T-helper 22 cell (primary cell): ENCODE data around the gene STK40.

Experiments
- DNase-seq: peaks from one replicate; pipeline ENCODE4 v3.0.0-alpha.2; 2020; ENCODE audit warnings: low read depth

Gene STK40

GRCh38 chr1:36309397-36309796 lies 76.3 kb downstream of the STK40 start:
- no peak for DNase-seq

GRCh38 chr1:36307601-36308330 lies 78.0 kb downstream of the STK40 start:
- no peak for DNase-seq

- DNase-seq = peak; percentile 84
Observed at GRCh38 chr1:36306902-36307456, 78.7 kb downstream of the STK40 start.

- DNase-seq = peak; percentile 35
Observed at GRCh38 chr1:36306210-36306901, 79.4 kb downstream of the STK40 start, which contains the start of gene SH3D21. Gene SH3D21 (plus strand): TSS chr1:36306368. CDS start chr1:36306421, 53 bp downstream.

GRCh38 chr1:36305915-36306209 lies 79.9 kb downstream of the STK40 start:
- no peak for DNase-seq

- DNase-seq = no peak
Observed at GRCh38 chr1:36304970-36305914, 80.5 kb downstream of the STK40 start.

GRCh38 chr1:36304521-36304920 lies 81.2 kb downstream of the STK40 start:
- no peak for DNase-seq

- no peak for DNase-seq
Observed at GRCh38 chr1:36303650-36304360, 81.9 kb downstream of the STK40 start.

- no peak for DNase-seq
Observed at GRCh38 chr1:36303244-36303643, 82.5 kb downstream of the STK40 start.

- DNase-seq = no peak
Observed at GRCh38 chr1:36301220-36301619, 84.5 kb downstream of the STK40 start.

GRCh38 chr1:36300526-36300925 lies 85.2 kb downstream of the STK40 start:
- DNase-seq = no peak

- no peak for DNase-seq
Observed at GRCh38 chr1:36298640-36299039, 87.1 kb downstream of the STK40 start.

GRCh38 chr1:36297062-36297461 lies 88.7 kb downstream of the STK40 start:
- DNase-seq = no peak

GRCh38 chr1:36295390-36295789 lies 90.3 kb downstream of the STK40 start:
- no peak for DNase-seq
